Activated CD8-positive, alpha-beta memory T cell treated with anti-CD3 and anti-CD28 coated beads, Interleukin-2, amount 10 ng/mL, durations not matched to agents 7 days and 5 days (primary cell): Measurements from ENCODE around the gene TULP3. TPM values are rescaled to one million over a fixed set of nuclear protein-coding genes. Genes with fewer than 3 reads are reported as not detected.

Experiments
- ATAC-seq: fragments of 150-1000 bp; cut with Tn5 transposase; one replicate; pipeline ENCODE4 v1.10.0; 2021; ENCODE audit warnings: moderate library complexity
- CTCF ChIA-PET: fragments of 350-600 bp; sonication (Branson Sonifier 250); formaldehyde crosslinking; loops from one replicate; lab custom pipeline; 2021; ENCODE audit warnings: antibody characterized with exemption; lab: Charles Lee
- DNase-seq: peaks from one replicate; pipeline ENCODE4 v3.0.0-alpha.2; 2020
- H3K27ac Mint-ChIP-seq: one replicate; pipeline ENCODE4 v1.8.0; 2021; ENCODE audit warnings: mild to moderate bottlenecking, mixed read lengths
- H3K27me3 Mint-ChIP-seq: one replicate; pipeline ENCODE4 v1.8.0; 2021; ENCODE audit warnings: mixed read lengths
- H3K36me3 Mint-ChIP-seq: one replicate; pipeline ENCODE4 v1.8.0; 2021; ENCODE audit warnings: mild to moderate bottlenecking, mixed read lengths
- H3K4me1 Mint-ChIP-seq: one replicate; pipeline ENCODE4 v1.8.0; 2021; ENCODE audit warnings: mixed read lengths
- H3K4me3 Mint-ChIP-seq: one replicate; pipeline ENCODE4 v1.8.0; 2021; ENCODE audit warnings: mild to moderate bottlenecking, moderate library complexity, mixed read lengths
- H3K9me3 Mint-ChIP-seq: one replicate; pipeline ENCODE4 v1.8.0; 2022; ENCODE audit warnings: low read depth, mixed read lengths
- total RNA-seq, 2 experiments: library from RNA; stranded (reverse); gene quantifications; one replicate each; pipeline ENCODE4 v1.2.3, GENCODE V29; 2021

Gene TULP3
- total RNA-seq, 2 experiments from 2014 or later: 7.5 to 7.8 TPM

- Mint-ChIP-seq H3K27ac (no peak overlapping the region), H3K36me3 (peaks cover 7% of the 10 kb centered on the region), H3K27me3 (no peaks in the 10 kb centered on the region), H3K4me1 (peaks cover 6% of the 10 kb centered on the region), H3K9me3 (no peaks in the 10 kb centered on the region), H3K4me3 (no peak overlapping the region)
- DNase-seq (no peak), ATAC-seq (no peak)
- CTCF ChIA-PET: no interaction called here
Observed at GRCh38 chr12:2922329-2922728, 31.6 kb downstream of the TULP3 start.

GRCh38 chr12:2923057-2923456, 32.4 kb downstream of the TULP3 start:
- DNase-seq: no peak
- peaks cover 6% of the 10 kb centered on the region for H3K4me1 Mint-ChIP-seq
- ATAC-seq: no peak
- peaks cover 7% of the 10 kb centered on the region for H3K36me3 Mint-ChIP-seq
- CTCF ChIA-PET: no interaction called here
- H3K4me3 Mint-ChIP-seq: no peak overlapping the region
- no peaks in the 10 kb centered on the region for H3K9me3 Mint-ChIP-seq
- H3K27me3 Mint-ChIP-seq: no peaks in the 10 kb centered on the region
- H3K27ac Mint-ChIP-seq: no peak overlapping the region

- no peak for DNase-seq
- no peak overlapping the region for H3K27ac Mint-ChIP-seq
- CTCF ChIA-PET: interaction anchor here (1.1 to 1.4 kb wide), 2 partner anchors 14 to 24 kb away, joined by 3 read pairs; no protein-coding TSS in a partner anchor
- ATAC-seq: no peak
- no peaks in the 10 kb centered on the region for H3K9me3 Mint-ChIP-seq
- peaks cover 7% of the 10 kb centered on the region for H3K36me3 Mint-ChIP-seq
- peaks cover 6% of the 10 kb centered on the region for H3K4me1 Mint-ChIP-seq
- no peak overlapping the region for H3K4me3 Mint-ChIP-seq
- no peaks in the 10 kb centered on the region for H3K27me3 Mint-ChIP-seq
Observed at GRCh38 chr12:2924019-2924418, 33.3 kb downstream of the TULP3 start.

- Mint-ChIP-seq H3K27ac (no peak overlapping the region), H3K4me3 (no peak overlapping the region), H3K9me3 (no peaks in the 10 kb centered on the region), H3K36me3 (peaks cover 7% of the 10 kb centered on the region), H3K27me3 (no peaks in the 10 kb centered on the region), H3K4me1 (peaks cover 6% of the 10 kb centered on the region)
- CTCF ChIA-PET: interaction anchor here (1.4 kb wide), 1 partner anchor 13 kb away, joined by 3 read pairs; no protein-coding TSS in a partner anchor
- no peak for ATAC-seq
- no peak for DNase-seq
Observed at GRCh38 chr12:2925322-2925995, 34.8 kb downstream of the TULP3 start.

GRCh38 chr12:2930865-2931264, 40.2 kb downstream of the TULP3 start:
- Mint-ChIP-seq H3K36me3 (peaks cover 3% of the 10 kb centered on the region), H3K4me1 (peaks cover under 1% of the 10 kb centered on the region), H3K27me3 (no peaks in the 10 kb centered on the region), H3K9me3 (no peaks in the 10 kb centered on the region), H3K4me3 (no peak overlapping the region), H3K27ac (no peak overlapping the region)
- ATAC-seq (no peak), DNase-seq (no peak)
- CTCF ChIA-PET: no interaction called here

GRCh38 chr12:2933586-2933985, 42.9 kb downstream of the TULP3 start:
- CTCF ChIA-PET: interaction anchor here (0.6 to 1.2 kb wide), 2 partner anchors 48 to 871 kb away, joined by 3 to 4 read pairs; no protein-coding TSS in a partner anchor
- Mint-ChIP-seq H3K27me3 (no peaks in the 10 kb centered on the region), H3K4me3 (no peak overlapping the region), H3K9me3 (no peaks in the 10 kb centered on the region), H3K27ac (no peak overlapping the region), H3K4me1 (no peaks in the 10 kb centered on the region), H3K36me3 (peaks cover 5% of the 10 kb centered on the region)
- DNase-seq (no peak), ATAC-seq (no peak)

GRCh38 chr12:2934371-2934770, 43.7 kb downstream of the TULP3 start:
- H3K36me3 Mint-ChIP-seq: peaks cover 5% of the 10 kb centered on the region
- no peaks in the 10 kb centered on the region for H3K27me3 Mint-ChIP-seq
- ATAC-seq: no peak
- CTCF ChIA-PET: no interaction called here
- H3K27ac Mint-ChIP-seq: no peak overlapping the region
- H3K4me1 Mint-ChIP-seq: no peaks in the 10 kb centered on the region
- H3K9me3 Mint-ChIP-seq: no peaks in the 10 kb centered on the region
- DNase-seq: no peak
- H3K4me3 Mint-ChIP-seq: no peak overlapping the region

- DNase-seq (no peak), ATAC-seq (no peak)
- Mint-ChIP-seq H3K36me3 (peaks cover 1% of the 10 kb centered on the region), H3K9me3 (no peaks in the 10 kb centered on the region), H3K4me3 (no peak overlapping the region), H3K27me3 (no peaks in the 10 kb centered on the region), H3K4me1 (no peaks in the 10 kb centered on the region), H3K27ac (no peak overlapping the region)
- CTCF ChIA-PET: no interaction called here
Observed at GRCh38 chr12:2936301-2936700, 45.6 kb downstream of the TULP3 start.

- Mint-ChIP-seq H3K36me3 (peaks cover 1% of the 10 kb centered on the region), H3K9me3 (no peaks in the 10 kb centered on the region), H3K4me1 (no peaks in the 10 kb centered on the region), H3K4me3 (no peak overlapping the region), H3K27ac (no peak overlapping the region), H3K27me3 (no peaks in the 10 kb centered on the region)
- CTCF ChIA-PET: interaction anchor here (1.7 kb wide), 1 partner anchor 13 kb away, joined by 3 read pairs; no protein-coding TSS in a partner anchor
- no peak for DNase-seq
- ATAC-seq: no peak
Observed at GRCh38 chr12:2937500-2937899, 46.8 kb downstream of the TULP3 start.

- no peaks in the 10 kb centered on the region for H3K4me1 Mint-ChIP-seq
- CTCF ChIA-PET: no interaction called here
- H3K36me3 Mint-ChIP-seq: peaks cover 1% of the 10 kb centered on the region
- H3K4me3 Mint-ChIP-seq: no peak overlapping the region
- no peaks in the 10 kb centered on the region for H3K27me3 Mint-ChIP-seq
- DNase-seq (no peak), ATAC-seq (no peak)
- no peaks in the 10 kb centered on the region for H3K9me3 Mint-ChIP-seq
- H3K27ac Mint-ChIP-seq: no peak overlapping the region
Observed at GRCh38 chr12:2939191-2939590, 48.5 kb downstream of the TULP3 start.

- CTCF ChIA-PET: no interaction called here
- H3K9me3 Mint-ChIP-seq: no peaks in the 10 kb centered on the region
- no peak overlapping the region for H3K4me3 Mint-ChIP-seq
- no peak overlapping the region for H3K27ac Mint-ChIP-seq
- ATAC-seq (no peak), DNase-seq (no peak)
- H3K27me3 Mint-ChIP-seq: no peaks in the 10 kb centered on the region
- H3K4me1 Mint-ChIP-seq: peaks cover 3% of the 10 kb centered on the region
- peaks cover 1% of the 10 kb centered on the region for H3K36me3 Mint-ChIP-seq
Observed at GRCh38 chr12:2940564-2940963, 49.9 kb downstream of the TULP3 start.

GRCh38 chr12:2941524-2941923, 50.8 kb downstream of the TULP3 start:
- DNase-seq (no peak), ATAC-seq (no peak)
- Mint-ChIP-seq H3K27ac (no peak overlapping the region), H3K9me3 (no peaks in the 10 kb centered on the region), H3K4me1 (peaks cover 3% of the 10 kb centered on the region), H3K36me3 (peaks cover 1% of the 10 kb centered on the region), H3K4me3 (no peak overlapping the region), H3K27me3 (no peaks in the 10 kb centered on the region)
- CTCF ChIA-PET: no interaction called here

GRCh38 chr12:2944401-2945047, 53.8 kb downstream of the TULP3 start:
- H3K9me3 Mint-ChIP-seq: no peaks in the 10 kb centered on the region
- CTCF ChIA-PET: interaction anchor here (0.6 to 2.8 kb wide), 17 partner anchors 12 to 160 kb away, joined by 3 to 14 read pairs (median 4); partner anchors contain the start of gene TULP3
- H3K27ac Mint-ChIP-seq: no peak overlapping the region
- H3K4me3 Mint-ChIP-seq: no peak overlapping the region
- peaks cover 12% of the 10 kb centered on the region for H3K27me3 Mint-ChIP-seq
- DNase-seq: peak; percentile 72
- peaks cover 3% of the 10 kb centered on the region for H3K4me1 Mint-ChIP-seq
- no peaks in the 10 kb centered on the region for H3K36me3 Mint-ChIP-seq
- ATAC-seq: peak; percentile 68

GRCh38 chr12:2949411-2949810, 58.7 kb downstream of the TULP3 start:
- no peak overlapping the region for H3K27ac Mint-ChIP-seq
- ATAC-seq (no peak), DNase-seq (no peak)
- no peaks in the 10 kb centered on the region for H3K36me3 Mint-ChIP-seq
- CTCF ChIA-PET: no interaction called here
- no peaks in the 10 kb centered on the region for H3K9me3 Mint-ChIP-seq
- peaks cover 3% of the 10 kb centered on the region for H3K4me1 Mint-ChIP-seq
- peaks cover 20% of the 10 kb centered on the region for H3K27me3 Mint-ChIP-seq
- no peak overlapping the region for H3K4me3 Mint-ChIP-seq
